ENCODE measurements around the gene FERMT3.
A peak's percentile ranks its signal among the peaks of the same experiment; 100 is the strongest.

Gene FERMT3

DNA sequence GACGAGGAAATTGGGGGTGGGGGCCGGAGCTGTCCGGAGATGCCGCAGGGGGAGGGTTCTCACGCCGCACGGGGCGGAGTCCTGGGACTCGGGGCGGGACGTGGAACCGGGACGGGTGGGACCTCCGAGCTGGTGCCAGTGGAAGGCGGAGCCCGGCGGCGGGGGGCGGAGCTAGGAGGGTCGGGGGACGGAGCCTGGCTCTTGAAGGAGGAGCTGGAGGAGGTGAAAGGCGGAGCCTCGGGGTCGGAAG, 34.6 kb downstream of the FERMT3 start:
- Histone ChIP-seq H3K9me2 (replicated peaks; ENCODE audit: insufficient read depth, low read length) (no peaks in the 10 kb centered on the region), H3K4me3 (ENCODE audit: low read length) (peak overlapping the region; percentile 73), H3K4me1 (ENCODE audit: low read length) (peaks cover 23% of the 10 kb centered on the region), H3K4me2 (ENCODE audit: low read depth, low read length) (peak overlapping the region; percentile 97; the same call in 1 of the 2 replicates), H3K36me3 (replicated peaks; ENCODE audit: insufficient read depth, low read length) (no peaks in the 10 kb centered on the region), H3K9ac (ENCODE audit: low read length) (peak overlapping the region; percentile 95), H3K9me3 (replicated peaks; ENCODE audit: insufficient read depth, low read length) (no peaks in the 10 kb centered on the region), H3K79me2 (ENCODE audit: low read length) (peaks cover 36% of the 10 kb centered on the region), H4K20me1 (ENCODE audit: insufficient read depth, low read length) (no peaks in the 10 kb centered on the region), H3K27me3 (replicated peaks; ENCODE audit: insufficient read depth, low read length) (no peaks in the 10 kb centered on the region), H2AFZ (ENCODE audit: low read length) (peak overlapping the region; percentile 20; the same call in 1 of the 2 replicates), H3K27ac (ENCODE audit: low read length) (peak overlapping the region; percentile 95), H3F3A (ENCODE audit: insufficient read depth, low read length) (peaks cover 30% of the 10 kb centered on the region)
- TF ChIP-seq, protein P1, sequence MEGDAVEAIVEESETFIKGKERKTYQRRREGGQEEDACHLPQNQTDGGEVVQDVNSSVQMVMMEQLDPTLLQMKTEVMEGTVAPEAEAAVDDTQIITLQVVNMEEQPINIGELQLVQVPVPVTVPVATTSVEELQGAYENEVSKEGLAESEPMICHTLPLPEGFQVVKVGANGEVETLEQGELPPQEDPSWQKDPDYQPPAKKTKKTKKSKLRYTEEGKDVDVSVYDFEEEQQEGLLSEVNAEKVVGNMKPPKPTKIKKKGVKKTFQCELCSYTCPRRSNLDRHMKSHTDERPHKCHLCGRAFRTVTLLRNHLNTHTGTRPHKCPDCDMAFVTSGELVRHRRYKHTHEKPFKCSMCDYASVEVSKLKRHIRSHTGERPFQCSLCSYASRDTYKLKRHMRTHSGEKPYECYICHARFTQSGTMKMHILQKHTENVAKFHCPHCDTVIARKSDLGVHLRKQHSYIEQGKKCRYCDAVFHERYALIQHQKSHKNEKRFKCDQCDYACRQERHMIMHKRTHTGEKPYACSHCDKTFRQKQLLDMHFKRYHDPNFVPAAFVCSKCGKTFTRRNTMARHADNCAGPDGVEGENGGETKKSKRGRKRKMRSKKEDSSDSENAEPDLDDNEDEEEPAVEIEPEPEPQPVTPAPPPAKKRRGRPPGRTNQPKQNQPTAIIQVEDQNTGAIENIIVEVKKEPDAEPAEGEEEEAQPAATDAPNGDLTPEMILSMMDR (IDR thresholded peaks at IDR 0.05; ENCODE audit: low read length), result no peak
- TF ChIP-seq EZH2 (optimal IDR thresholded peaks at IDR 0.05; ENCODE audit: low read depth, low read length), result no peak
- TF ChIP-seq EZH2phosphoT487 (IDR thresholded peaks at IDR 0.05; ENCODE audit: low read length), result no peak
- DNase-seq, result no peak

DNA sequence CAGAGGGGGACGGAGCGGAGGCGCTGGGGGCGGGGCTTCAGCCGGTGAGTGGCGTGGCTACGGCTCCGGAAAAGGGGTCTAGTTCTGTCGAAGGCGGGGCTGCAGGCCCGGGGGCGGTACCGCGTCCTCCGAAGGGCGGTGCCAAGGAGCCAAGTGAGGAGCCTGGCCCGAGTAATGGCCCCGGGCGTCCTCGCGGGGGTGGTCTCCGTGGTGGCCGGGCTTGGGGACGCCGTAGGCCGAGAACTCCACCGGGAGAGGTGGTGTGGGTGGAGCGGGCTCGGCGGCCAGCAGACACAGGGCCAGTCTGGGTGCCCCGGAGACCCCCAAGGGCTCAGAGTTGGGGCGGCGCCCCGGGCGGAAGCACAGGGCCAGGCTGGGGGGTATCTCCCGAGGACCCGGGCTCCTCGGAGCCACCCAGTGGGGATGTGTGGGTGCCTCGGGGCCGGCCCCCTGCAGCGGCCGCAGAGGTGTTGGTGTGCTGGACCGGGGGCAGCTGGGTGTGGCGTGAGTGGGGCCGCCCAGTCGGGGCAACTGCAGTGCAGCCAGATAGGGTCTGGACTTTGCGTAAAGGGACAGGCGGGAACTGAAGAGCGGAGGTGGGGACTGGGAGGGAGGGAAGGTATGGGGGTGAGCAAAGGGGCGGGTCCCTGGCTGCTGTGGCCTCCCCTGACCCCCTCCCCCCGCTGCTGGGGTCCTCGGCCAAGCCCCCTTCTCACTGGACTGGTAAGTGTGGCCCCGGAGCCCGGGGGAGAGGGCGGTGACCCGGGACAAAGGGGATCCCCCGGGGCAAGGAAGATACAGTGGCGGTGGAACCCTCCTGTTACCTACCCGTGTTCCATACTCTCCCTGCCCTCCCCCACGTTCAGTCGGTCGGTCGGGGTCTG, 35.2 kb downstream of the FERMT3 start:
- no peaks in the 10 kb centered on the region for H3K27me3 ChIP-seq (replicated peaks; ENCODE audit: insufficient read depth, low read length)
- peak overlapping the region; percentile 94 for H3K4me3 ChIP-seq (ENCODE audit: low read length)
- H3K36me3 ChIP-seq (replicated peaks; ENCODE audit: insufficient read depth, low read length), result no peaks in the 10 kb centered on the region
- H3K4me1 ChIP-seq (ENCODE audit: low read length), result peaks cover 23% of the 10 kb centered on the region
- H3K9me2 ChIP-seq (replicated peaks; ENCODE audit: insufficient read depth, low read length), result no peaks in the 10 kb centered on the region
- peak; percentile 97 for DNase-seq
- H3K9me3 ChIP-seq (replicated peaks; ENCODE audit: insufficient read depth, low read length), result no peaks in the 10 kb centered on the region
- H3K9ac ChIP-seq (ENCODE audit: low read length), result peak overlapping the region; percentile 84
- peaks cover 38% of the 10 kb centered on the region for H3K79me2 ChIP-seq (ENCODE audit: low read length)
- peak overlapping the region; percentile 61; the same call in 1 of the 2 replicates for H2AFZ ChIP-seq (ENCODE audit: low read length)
- peak overlapping the region; percentile 95; the same call in 1 of the 2 replicates for H3K27ac ChIP-seq (ENCODE audit: low read length)
- peak overlapping the region; percentile 98 for H3K4me2 ChIP-seq (ENCODE audit: low read depth, low read length)
- no peak for TF ChIP-seq EZH2phosphoT487 (IDR thresholded peaks at IDR 0.05; ENCODE audit: low read length)
- TF ChIP-seq, protein P1 (IDR thresholded peaks at IDR 0.05; ENCODE audit: low read length), result no peak
- TF ChIP-seq EZH2 (optimal IDR thresholded peaks at IDR 0.05; ENCODE audit: low read depth, low read length), result no peak
- H4K20me1 ChIP-seq (ENCODE audit: insufficient read depth, low read length), result no peaks in the 10 kb centered on the region
- peaks cover 30% of the 10 kb centered on the region for H3F3A ChIP-seq (ENCODE audit: insufficient read depth, low read length)

DNA sequence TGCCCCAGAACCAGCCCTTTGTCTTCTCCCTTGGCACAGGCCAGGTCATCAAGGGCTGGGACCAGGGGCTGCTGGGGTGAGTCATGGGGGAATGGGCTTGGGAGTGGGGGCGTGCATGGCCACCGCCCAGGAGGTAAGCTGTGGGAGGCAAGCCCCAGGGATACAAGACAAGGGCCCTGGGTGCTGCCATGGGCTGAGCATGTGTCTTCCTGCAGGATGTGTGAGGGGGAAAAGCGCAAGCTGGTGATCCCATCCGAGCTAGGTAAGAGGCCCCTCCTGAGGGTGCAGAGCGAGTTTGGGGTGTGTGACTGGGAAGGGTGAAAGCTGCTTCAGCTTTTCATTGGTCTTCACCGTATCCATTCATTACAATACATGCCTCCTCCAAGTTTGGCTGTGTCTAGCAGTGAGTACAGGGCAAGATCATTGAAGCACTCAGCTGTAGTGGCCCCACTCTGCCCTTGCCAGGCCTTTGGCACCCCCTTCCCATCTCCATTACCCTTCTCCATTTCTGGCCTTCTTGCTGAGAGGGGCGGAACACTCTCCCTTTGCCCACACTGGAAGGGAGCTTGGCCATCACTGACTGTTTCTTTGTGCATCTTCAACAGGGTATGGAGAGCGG, 36.8 kb downstream of the FERMT3 start:
- Histone ChIP-seq H3K9me3 (replicated peaks; ENCODE audit: insufficient read depth, low read length) (no peaks in the 10 kb centered on the region), H3K4me2 (ENCODE audit: low read depth, low read length) (no peak overlapping the region), H3K79me2 (ENCODE audit: low read length) (peaks cover 40% of the 10 kb centered on the region), H4K20me1 (ENCODE audit: insufficient read depth, low read length) (no peaks in the 10 kb centered on the region), H3K9me2 (replicated peaks; ENCODE audit: insufficient read depth, low read length) (no peaks in the 10 kb centered on the region), H3F3A (ENCODE audit: insufficient read depth, low read length) (peaks cover 34% of the 10 kb centered on the region), H3K9ac (ENCODE audit: low read length) (no peak overlapping the region), H3K4me1 (ENCODE audit: low read length) (peaks cover 23% of the 10 kb centered on the region), H3K36me3 (replicated peaks; ENCODE audit: insufficient read depth, low read length) (no peaks in the 10 kb centered on the region), H3K27me3 (replicated peaks; ENCODE audit: insufficient read depth, low read length) (no peaks in the 10 kb centered on the region), H2AFZ (ENCODE audit: low read length) (no peak overlapping the region), H3K27ac (ENCODE audit: low read length) (no peak overlapping the region), H3K4me3 (ENCODE audit: low read length) (no peak overlapping the region)
- no peak for TF ChIP-seq EZH2 (optimal IDR thresholded peaks at IDR 0.05; ENCODE audit: low read depth, low read length)
- no peak for TF ChIP-seq EZH2phosphoT487 (IDR thresholded peaks at IDR 0.05; ENCODE audit: low read length)
- TF ChIP-seq, protein P1 (IDR thresholded peaks at IDR 0.05; ENCODE audit: low read length), result no peak
- DNase-seq, result no peak

Measured in MM.1S (cell line).